Fibroblast of villous mesenchyme (primary cell): Measurements from ENCODE around the gene TGM2. TPM values are rescaled to one million over a fixed set of nuclear protein-coding genes. Genes with fewer than 3 reads are reported as not detected.

Experiments
- DNase-seq: peaks from one replicate; pipeline ENCODE4 v3.0.0-alpha.2; 2010; ENCODE audit warnings: low read depth
- H3K4me3 ChIP-seq: 2 replicates; pipeline ENCODE4 v1.5.1; 2011; ENCODE audit warnings: low read depth, mild to moderate bottlenecking, low read length
- total RNA-seq: library from RNA; depleted of rRNA; stranded (reverse); fragments of >200 nt; gene quantifications from 2 replicates; pipeline ENCODE4 v1.2.3, GENCODE V29; 2012
- TF ChIP-seq, protein P1 (sequence below): IDR thresholded peaks from 2 replicates; pipeline ENCODE4 v1.5.1; 2012; ENCODE audit warnings: low read depth, mild to moderate bottlenecking, low read length; ENCODE audit not compliant: insufficient read depth

TGM2 gene
- total RNA-seq, 1 donor: 2,020 TPM

DNA sequence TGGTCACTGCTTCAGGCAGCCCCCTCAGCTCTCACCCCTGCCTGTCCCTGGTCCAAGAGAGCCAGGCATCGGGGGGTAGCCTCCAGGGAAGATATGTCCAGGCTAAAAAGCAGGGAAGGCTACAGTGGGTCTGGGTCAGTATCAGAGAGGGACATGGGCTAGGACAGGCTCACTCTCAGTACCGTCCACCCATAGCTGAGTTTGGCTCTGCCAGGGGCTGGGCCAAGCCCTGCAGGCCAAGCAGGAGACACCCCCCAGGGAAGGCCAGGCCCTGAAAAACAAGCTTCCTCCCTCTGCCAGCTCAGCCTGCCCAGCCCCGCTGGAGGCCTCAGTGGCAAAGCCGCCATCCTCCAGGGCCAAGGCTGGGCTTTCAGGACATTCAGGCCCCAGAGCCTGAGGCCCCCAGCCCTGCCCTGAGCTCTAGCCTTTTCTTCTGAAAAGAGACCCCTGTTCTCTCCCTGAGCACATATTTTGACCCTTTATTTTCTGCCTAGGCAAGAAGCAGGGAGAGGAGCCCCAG, 28.6 kb upstream of the TGM2 start:
- TF ChIP-seq, protein P1, sequence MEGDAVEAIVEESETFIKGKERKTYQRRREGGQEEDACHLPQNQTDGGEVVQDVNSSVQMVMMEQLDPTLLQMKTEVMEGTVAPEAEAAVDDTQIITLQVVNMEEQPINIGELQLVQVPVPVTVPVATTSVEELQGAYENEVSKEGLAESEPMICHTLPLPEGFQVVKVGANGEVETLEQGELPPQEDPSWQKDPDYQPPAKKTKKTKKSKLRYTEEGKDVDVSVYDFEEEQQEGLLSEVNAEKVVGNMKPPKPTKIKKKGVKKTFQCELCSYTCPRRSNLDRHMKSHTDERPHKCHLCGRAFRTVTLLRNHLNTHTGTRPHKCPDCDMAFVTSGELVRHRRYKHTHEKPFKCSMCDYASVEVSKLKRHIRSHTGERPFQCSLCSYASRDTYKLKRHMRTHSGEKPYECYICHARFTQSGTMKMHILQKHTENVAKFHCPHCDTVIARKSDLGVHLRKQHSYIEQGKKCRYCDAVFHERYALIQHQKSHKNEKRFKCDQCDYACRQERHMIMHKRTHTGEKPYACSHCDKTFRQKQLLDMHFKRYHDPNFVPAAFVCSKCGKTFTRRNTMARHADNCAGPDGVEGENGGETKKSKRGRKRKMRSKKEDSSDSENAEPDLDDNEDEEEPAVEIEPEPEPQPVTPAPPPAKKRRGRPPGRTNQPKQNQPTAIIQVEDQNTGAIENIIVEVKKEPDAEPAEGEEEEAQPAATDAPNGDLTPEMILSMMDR: no peak
- H3K4me3 ChIP-seq: no peak overlapping the region
- DNase-seq: no peak

DNA sequence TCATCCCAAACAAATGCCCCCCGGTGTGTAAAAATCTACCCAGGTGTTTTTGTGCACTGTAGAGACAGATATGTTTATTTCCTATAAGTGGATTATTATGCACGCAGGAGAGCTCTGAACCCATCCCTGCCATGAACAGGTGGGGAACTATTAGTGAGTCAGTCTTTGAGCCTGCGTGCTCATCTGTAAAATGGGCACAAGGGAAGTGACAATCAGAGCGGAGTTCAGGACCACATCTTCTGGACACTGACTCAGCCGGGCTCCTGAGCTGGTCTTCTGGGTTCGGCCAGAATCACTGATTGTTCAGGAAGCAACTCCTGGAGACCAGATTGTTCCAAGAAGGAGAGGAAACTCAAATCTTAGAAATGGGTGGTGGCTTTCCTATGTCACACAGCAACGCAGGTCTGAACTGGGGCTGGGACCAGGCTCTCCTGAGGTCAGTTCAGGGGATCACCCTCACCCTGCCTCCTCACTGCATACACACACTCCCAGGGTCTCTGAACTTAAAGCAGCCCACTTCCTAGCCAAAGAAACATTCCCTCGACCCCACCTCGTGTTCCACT, 27.3 kb upstream of the TGM2 start:
- H3K4me3 ChIP-seq: no peak overlapping the region
- no peak for DNase-seq
- TF ChIP-seq, protein P1: no peak

DNA sequence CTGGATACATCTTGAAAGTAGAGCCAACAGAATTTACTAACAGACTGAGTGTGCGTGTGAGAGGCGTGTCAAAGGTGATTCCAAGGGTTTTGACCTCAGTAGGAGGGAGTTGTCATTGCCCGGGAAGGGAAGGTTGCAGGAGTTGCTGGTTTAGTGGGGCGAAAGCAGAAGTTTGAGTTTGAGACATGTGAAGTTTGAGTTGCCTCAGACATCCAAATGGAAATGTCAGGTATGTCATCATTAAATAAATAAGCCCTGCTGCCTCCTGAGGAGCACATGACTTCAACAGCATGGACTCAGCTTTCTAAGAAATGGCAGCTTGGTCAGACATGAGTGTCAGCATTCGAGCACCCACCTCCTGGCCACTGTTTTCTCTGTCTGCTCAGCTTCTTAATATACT, 26.6 kb upstream of the TGM2 start:
- H3K4me3 ChIP-seq: no peak overlapping the region
- TF ChIP-seq, protein P1: no peak
- no peak for DNase-seq

DNA sequence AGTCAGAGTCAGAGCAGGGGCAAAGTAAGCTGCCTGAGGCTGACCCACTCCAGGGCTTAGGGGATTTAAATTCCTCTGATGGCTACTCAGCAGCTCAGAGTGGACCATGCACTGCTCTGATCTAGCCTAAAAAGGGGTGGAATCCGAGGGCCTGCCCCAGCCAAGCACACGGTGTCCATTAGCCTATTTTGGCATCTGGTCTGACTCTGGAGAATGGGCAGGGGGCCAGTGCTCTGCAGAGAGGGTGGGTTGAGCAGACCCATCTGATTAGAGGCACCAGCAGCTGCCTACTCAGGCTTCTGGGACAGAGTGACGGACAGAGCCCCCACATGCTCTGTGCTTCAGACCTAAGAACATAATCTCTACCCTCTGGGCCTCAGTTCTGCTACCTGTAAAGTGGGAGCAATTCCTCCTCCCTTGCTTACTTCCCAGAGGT, 25.9 kb upstream of the TGM2 start:
- H3K4me3 ChIP-seq: no peak overlapping the region
- TF ChIP-seq, protein P1: no peak
- no peak for DNase-seq

DNA sequence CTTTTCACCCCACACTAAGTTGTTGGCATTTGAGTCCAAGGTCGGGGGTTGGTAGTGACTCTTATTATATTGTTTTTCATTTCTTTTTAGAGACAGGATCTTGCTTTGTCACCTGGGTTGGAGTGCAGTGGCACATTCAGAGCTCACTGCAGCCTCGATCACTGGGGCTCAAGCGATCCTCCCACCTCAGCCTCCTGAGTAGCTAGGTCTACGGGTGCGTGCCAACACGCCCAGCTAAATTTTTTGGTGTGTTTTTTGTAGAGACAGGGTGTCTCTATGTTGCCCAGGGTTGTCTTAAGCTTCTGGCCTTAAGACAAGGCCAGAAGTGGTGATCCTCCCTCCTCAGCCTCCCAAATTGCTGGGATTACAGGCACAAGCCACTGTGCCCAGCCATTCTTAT, 25.1 kb upstream of the TGM2 start:
- H3K4me3 ChIP-seq: no peak overlapping the region
- no peak for DNase-seq
- TF ChIP-seq, protein P1: no peak

DNA sequence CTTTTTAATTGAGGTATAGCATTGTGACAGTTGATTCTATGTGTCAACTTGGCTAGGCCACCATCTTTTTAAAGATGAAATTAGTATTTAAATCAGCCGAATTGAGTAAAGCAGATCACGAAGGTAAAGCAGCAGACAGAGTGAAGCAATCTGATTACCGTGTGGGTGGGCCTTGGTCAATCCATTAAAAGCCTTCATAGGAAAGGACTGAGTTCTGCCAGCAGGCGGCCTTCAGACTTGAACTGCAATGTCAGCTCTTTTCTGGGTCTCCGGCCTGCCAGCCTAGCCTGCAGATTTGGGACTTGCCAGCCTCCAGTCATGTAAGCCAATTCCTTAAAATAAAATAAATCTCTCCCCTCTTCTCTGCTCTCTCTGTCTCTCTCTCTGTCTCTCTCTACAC, 22.4 kb upstream of the TGM2 start:
- DNase-seq: peak; percentile 63
- TF ChIP-seq, protein P1: peak; percentile 45
- H3K4me3 ChIP-seq: no peak overlapping the region

DNA sequence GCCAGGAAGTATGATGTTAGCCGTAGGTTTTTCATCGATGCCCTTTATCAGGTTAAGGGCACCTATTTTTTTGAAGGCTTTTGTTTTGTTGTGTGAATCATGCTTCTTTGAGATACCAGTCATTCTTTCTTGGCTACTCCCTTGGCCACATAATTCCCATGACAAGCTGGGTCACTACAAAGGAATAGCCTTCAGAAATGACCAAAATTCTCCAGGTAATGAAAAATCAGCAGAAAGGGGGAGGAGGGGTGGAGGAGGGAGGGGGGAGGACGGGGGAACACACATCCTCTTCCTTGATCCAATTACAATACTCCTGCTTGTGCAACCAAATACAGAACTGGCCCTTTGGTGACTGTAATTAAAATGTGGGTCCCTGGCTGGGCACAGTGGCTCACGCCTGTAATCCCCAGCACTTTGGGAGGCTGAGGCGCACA, 21.7 kb upstream of the TGM2 start:
- TF ChIP-seq, protein P1: no peak
- DNase-seq: no peak
- no peak overlapping the region for H3K4me3 ChIP-seq
